Renal pelvis (tissue), 4 donors: ENCODE data around the gene CLMN. TPM values are rescaled to one million over a fixed set of nuclear protein-coding genes. Genes with fewer than 3 reads are reported as not detected.
A peak's percentile ranks its signal among the peaks of the same experiment; 100 is the strongest.

ENCODE experiments used
- DNase-seq: peaks from one replicate; pipeline ENCODE4 v3.0.0-alpha.2; 2013
- polyA plus RNA-seq, 3 donors: library from polyadenylated mRNA; unstranded; fragments of 120-200 nt; gene quantifications; one replicate each; pipeline ENCODE4 v1.2.1, GENCODE V29; 2013; ENCODE audit not compliant: insufficient read length in 3 of 3

The CLMN gene
- polyA plus RNA-seq, 3 donors: 18.2 to 41.5 (median 30.6) TPM

GRCh38 chr14:95304342-95304741, 15.4 kb downstream of the CLMN start:
- no peak for DNase-seq

- DNase-seq: no peak
Observed at GRCh38 chr14:95303552-95303951, 16.2 kb downstream of the CLMN start.

- DNase-seq: no peak
Observed at GRCh38 chr14:95302667-95303506, 16.8 kb downstream of the CLMN start.

- DNase-seq: no peak
Observed at GRCh38 chr14:95301527-95302187, 18.1 kb downstream of the CLMN start.

- no peak for DNase-seq
Observed at GRCh38 chr14:95300697-95301526, 18.8 kb downstream of the CLMN start.

- peak; percentile 47 for DNase-seq
Observed at GRCh38 chr14:95300002-95300696, 19.6 kb downstream of the CLMN start.

GRCh38 chr14:95299271-95299670, 20.4 kb downstream of the CLMN start:
- no peak for DNase-seq

- DNase-seq: no peak
Observed at GRCh38 chr14:95297832-95298231, 21.9 kb downstream of the CLMN start.

- DNase-seq: no peak
Observed at GRCh38 chr14:95296966-95297365, 22.7 kb downstream of the CLMN start.

GRCh38 chr14:95295600-95296376, 23.9 kb downstream of the CLMN start:
- DNase-seq: no peak

GRCh38 chr14:95294834-95295599, 24.7 kb downstream of the CLMN start:
- no peak for DNase-seq

- no peak for DNase-seq
Observed at GRCh38 chr14:95294320-95294719, 25.4 kb downstream of the CLMN start.

GRCh38 chr14:95293449-95293848, 26.3 kb downstream of the CLMN start:
- no peak for DNase-seq

- DNase-seq: no peak
Observed at GRCh38 chr14:95292660-95293425, 26.9 kb downstream of the CLMN start.

GRCh38 chr14:95291859-95292542, 27.7 kb downstream of the CLMN start:
- DNase-seq: no peak

- no peak for DNase-seq
Observed at GRCh38 chr14:95290871-95291431, 28.8 kb downstream of the CLMN start.

- no peak for DNase-seq
Observed at GRCh38 chr14:95290021-95290420, 29.7 kb downstream of the CLMN start.

GRCh38 chr14:95289323-95290010, 30.2 kb downstream of the CLMN start:
- no peak for DNase-seq
